ENCODE data around the gene MUC16.

DNA sequence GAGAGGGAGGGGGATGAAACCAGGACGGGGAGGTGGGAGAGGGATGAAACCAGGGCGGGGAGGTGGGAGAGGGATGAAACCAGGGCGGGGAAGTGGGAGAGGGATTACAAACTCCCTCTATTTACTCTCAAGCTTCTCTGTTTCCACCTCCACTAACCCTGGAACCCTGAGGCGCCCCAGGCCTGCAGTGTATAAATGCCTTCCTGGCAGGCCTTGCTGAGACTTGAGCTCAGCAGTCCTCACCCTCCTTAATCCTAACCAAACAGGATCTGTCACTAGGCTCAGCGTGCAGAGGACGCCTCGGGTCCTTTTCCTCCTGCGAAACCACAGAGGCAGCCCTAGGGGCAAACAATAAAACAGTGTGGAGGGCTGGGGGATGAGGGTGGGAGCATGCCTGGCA is 44.6 kb upstream of the MUC16 start:
- TF ChIP-seq CEBPB (IDR thresholded peaks at IDR 0.05) (no peak), YY1 (IDR thresholded peaks at IDR 0.05; ENCODE audit: low read depth) (no peak), CREB1 (IDR thresholded peaks at IDR 0.05; ENCODE audit: low read depth) (no peak), TAF1 (IDR thresholded peaks at IDR 0.05; ENCODE audit: low read depth) (no peak), TCF12 (IDR thresholded peaks at IDR 0.05; ENCODE audit: low read depth) (no peak), EGR1 (IDR thresholded peaks at IDR 0.05) (no peak), EP300 (IDR thresholded peaks at IDR 0.05; ENCODE audit: borderline replicate concordance) (no peak)
- TF ChIP-seq, protein P1, sequence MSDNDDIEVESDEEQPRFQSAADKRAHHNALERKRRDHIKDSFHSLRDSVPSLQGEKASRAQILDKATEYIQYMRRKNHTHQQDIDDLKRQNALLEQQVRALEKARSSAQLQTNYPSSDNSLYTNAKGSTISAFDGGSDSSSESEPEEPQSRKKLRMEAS (IDR thresholded peaks at IDR 0.05) = no peak
- TF ChIP-seq, protein P2, sequence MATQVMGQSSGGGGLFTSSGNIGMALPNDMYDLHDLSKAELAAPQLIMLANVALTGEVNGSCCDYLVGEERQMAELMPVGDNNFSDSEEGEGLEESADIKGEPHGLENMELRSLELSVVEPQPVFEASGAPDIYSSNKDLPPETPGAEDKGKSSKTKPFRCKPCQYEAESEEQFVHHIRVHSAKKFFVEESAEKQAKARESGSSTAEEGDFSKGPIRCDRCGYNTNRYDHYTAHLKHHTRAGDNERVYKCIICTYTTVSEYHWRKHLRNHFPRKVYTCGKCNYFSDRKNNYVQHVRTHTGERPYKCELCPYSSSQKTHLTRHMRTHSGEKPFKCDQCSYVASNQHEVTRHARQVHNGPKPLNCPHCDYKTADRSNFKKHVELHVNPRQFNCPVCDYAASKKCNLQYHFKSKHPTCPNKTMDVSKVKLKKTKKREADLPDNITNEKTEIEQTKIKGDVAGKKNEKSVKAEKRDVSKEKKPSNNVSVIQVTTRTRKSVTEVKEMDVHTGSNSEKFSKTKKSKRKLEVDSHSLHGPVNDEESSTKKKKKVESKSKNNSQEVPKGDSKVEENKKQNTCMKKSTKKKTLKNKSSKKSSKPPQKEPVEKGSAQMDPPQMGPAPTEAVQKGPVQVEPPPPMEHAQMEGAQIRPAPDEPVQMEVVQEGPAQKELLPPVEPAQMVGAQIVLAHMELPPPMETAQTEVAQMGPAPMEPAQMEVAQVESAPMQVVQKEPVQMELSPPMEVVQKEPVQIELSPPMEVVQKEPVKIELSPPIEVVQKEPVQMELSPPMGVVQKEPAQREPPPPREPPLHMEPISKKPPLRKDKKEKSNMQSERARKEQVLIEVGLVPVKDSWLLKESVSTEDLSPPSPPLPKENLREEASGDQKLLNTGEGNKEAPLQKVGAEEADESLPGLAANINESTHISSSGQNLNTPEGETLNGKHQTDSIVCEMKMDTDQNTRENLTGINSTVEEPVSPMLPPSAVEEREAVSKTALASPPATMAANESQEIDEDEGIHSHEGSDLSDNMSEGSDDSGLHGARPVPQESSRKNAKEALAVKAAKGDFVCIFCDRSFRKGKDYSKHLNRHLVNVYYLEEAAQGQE (IDR thresholded peaks at IDR 0.05; ENCODE audit: low read depth) = no peak
